ENCODE data around the gene DENND2D.

- TF ChIP-seq, protein P1, sequence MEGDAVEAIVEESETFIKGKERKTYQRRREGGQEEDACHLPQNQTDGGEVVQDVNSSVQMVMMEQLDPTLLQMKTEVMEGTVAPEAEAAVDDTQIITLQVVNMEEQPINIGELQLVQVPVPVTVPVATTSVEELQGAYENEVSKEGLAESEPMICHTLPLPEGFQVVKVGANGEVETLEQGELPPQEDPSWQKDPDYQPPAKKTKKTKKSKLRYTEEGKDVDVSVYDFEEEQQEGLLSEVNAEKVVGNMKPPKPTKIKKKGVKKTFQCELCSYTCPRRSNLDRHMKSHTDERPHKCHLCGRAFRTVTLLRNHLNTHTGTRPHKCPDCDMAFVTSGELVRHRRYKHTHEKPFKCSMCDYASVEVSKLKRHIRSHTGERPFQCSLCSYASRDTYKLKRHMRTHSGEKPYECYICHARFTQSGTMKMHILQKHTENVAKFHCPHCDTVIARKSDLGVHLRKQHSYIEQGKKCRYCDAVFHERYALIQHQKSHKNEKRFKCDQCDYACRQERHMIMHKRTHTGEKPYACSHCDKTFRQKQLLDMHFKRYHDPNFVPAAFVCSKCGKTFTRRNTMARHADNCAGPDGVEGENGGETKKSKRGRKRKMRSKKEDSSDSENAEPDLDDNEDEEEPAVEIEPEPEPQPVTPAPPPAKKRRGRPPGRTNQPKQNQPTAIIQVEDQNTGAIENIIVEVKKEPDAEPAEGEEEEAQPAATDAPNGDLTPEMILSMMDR (IDR thresholded peaks at IDR 0.05) = no peak
- TF ChIP-seq POLR2AphosphoS5 (IDR thresholded peaks at IDR 0.05) (no peak), POLR2A (IDR thresholded peaks at IDR 0.05) (no peak)
These were observed 5.2 kb upstream of the DENND2D start for GRCh38 chr1:111205714-111206050.
